Type B pancreatic cell (in vitro differentiated cells): Measurements from ENCODE around the gene EEPD1. TPM values are rescaled to one million over a fixed set of nuclear protein-coding genes. Genes with fewer than 3 reads are reported as not detected.
"Not testable (repeated sequence)": the region's sequence is repeated elsewhere in the genome, so short reads cannot be mapped to it uniquely, and the experiment has no call there.

Experiments
- DNase-seq: peaks from one replicate; pipeline ENCODE4 v3.0.0; 2021; ENCODE audit warnings: mixed read lengths; ENCODE audit not compliant: unreplicated experiment; ENCODE audit errors: extremely low spot score
- H3K27ac Mint-ChIP-seq: 2 replicates; pipeline ENCODE4 v1.8.0; 2021; ENCODE audit warnings: mild to moderate bottlenecking, mixed read lengths
- H3K27me3 Mint-ChIP-seq: 2 replicates; pipeline ENCODE4 v1.8.0; 2021; ENCODE audit warnings: mixed read lengths
- H3K36me3 Mint-ChIP-seq: 2 replicates; pipeline ENCODE4 v1.8.0; 2021; ENCODE audit warnings: mixed read lengths
- H3K4me1 Mint-ChIP-seq: one replicate; pipeline ENCODE4 v1.8.0; 2021; ENCODE audit warnings: mixed read lengths; ENCODE audit not compliant: unreplicated experiment
- H3K4me3 Mint-ChIP-seq: 2 replicates; pipeline ENCODE4 v1.8.0; 2021; ENCODE audit warnings: mild to moderate bottlenecking, mixed read lengths
- H3K9me3 Mint-ChIP-seq: 2 replicates; pipeline ENCODE4 v1.8.0; 2021; ENCODE audit warnings: mixed read lengths
- total RNA-seq: library from RNA; stranded (reverse); gene quantifications from 2 replicates; pipeline ENCODE4 v1.2.1, GENCODE V29; 2021; ENCODE audit warnings: low replicate concordance
- TF ChIP-seq, protein P1 (sequence below): fragments of 200-600 bp; sonication (generic); conservative IDR thresholded peaks from 2 replicates; pipeline ENCODE4 v1.5.0; 2021; ENCODE audit warnings: antibody characterized with exemption, mild to moderate bottlenecking

EEPD1 gene
- total RNA-seq, 1 donor from 2014 or later, result 35.8 TPM

DNA sequence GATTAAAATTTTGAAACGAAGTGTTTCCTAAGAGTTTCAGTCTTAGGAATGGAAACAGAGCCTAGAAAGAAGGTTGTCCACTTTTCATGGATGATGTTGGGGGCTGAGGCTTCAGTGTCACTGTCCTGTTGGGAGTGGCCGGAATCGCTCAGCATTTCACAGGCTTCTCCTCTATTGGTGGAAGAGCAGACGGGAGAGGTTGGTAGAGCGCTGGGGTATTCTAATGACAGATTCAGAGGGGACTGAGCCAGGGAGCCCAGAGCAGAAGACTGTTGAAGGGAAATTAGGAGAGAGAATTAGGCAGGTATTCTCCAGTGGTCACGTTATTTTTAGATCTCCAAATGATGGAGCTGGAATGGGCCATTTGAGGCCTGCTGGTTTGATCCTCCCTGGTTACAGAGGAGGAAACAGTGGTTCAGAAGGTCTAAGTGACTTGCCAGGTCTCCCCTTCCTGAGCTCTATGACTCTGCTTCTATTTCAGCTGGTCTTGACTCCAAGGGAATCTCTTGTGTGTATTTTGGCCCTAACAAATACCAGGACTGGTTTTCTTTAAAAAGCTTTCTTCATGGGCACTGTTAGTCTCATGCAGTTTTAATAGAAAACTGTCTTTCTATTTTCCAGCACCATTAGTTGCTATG lies 35.7 kb upstream of the EEPD1 start:
- Mint-ChIP-seq H3K4me3 (no peak overlapping the region), H3K4me1 (peaks cover 15% of the 10 kb centered on the region), H3K27ac (no peak overlapping the region), H3K27me3 (no peaks in the 10 kb centered on the region), H3K36me3 (no peaks in the 10 kb centered on the region), H3K9me3 (peaks cover 6% of the 10 kb centered on the region)
- no peak for DNase-seq
- TF ChIP-seq, protein P1, sequence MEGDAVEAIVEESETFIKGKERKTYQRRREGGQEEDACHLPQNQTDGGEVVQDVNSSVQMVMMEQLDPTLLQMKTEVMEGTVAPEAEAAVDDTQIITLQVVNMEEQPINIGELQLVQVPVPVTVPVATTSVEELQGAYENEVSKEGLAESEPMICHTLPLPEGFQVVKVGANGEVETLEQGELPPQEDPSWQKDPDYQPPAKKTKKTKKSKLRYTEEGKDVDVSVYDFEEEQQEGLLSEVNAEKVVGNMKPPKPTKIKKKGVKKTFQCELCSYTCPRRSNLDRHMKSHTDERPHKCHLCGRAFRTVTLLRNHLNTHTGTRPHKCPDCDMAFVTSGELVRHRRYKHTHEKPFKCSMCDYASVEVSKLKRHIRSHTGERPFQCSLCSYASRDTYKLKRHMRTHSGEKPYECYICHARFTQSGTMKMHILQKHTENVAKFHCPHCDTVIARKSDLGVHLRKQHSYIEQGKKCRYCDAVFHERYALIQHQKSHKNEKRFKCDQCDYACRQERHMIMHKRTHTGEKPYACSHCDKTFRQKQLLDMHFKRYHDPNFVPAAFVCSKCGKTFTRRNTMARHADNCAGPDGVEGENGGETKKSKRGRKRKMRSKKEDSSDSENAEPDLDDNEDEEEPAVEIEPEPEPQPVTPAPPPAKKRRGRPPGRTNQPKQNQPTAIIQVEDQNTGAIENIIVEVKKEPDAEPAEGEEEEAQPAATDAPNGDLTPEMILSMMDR, result no peak

DNA sequence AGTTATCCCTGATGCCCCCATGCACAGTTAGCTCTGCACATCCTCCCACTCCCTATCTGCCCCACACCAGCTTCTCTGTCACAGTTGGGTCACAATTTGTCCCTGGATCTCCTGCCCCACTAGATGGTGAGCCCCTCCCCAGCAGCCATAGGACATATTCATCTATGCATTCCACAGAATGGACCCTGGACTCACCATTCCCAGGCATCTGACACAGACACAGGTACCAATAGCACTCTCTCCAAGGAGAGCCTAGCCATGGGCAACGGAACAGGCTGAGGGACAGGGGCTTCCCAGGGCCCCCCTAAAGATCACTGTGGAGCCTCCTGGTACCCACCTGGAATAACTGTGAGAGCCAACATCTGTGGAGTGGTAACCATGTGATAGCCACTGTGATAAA lies 34.7 kb upstream of the EEPD1 start:
- no peak overlapping the region for H3K4me3 Mint-ChIP-seq
- H3K9me3 Mint-ChIP-seq, result peaks cover 6% of the 10 kb centered on the region
- no peak for DNase-seq
- no peaks in the 10 kb centered on the region for H3K36me3 Mint-ChIP-seq
- TF ChIP-seq, protein P1, result no peak
- no peak overlapping the region for H3K27ac Mint-ChIP-seq
- no peaks in the 10 kb centered on the region for H3K27me3 Mint-ChIP-seq
- peaks cover 15% of the 10 kb centered on the region for H3K4me1 Mint-ChIP-seq

DNA sequence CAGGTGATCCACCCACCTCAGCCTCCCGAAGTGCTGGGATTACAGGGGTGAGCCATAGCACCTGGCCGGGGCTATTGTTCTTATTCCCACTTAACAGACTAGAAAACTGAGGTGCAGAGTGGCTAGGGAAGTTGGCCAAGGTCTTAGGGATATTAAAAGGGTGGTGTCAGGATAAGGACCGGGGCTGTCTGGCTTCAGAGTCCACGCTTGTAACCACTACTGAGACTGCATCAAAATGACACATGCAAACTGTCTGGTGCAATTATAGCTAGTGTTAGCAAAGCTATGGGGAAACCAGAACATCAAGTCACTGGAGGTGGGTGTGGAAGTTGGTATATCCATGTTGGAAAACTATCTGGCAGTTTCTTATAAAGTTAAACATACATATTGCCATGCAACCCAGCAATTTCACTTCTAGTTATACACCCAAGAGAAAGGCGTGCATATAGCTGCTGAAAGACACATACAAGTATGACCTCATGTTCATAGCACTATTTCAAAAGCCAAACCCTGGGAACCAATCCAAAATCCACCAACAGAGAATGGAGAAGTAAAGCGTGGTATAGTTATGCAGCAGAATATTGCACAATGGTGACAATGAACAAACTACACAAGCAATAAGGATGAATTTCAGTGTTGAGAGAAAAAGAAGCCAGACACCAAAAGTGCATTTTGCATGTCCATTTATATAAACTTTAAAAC lies 33.9 kb upstream of the EEPD1 start:
- H3K4me1 Mint-ChIP-seq, result peaks cover 15% of the 10 kb centered on the region

DNA sequence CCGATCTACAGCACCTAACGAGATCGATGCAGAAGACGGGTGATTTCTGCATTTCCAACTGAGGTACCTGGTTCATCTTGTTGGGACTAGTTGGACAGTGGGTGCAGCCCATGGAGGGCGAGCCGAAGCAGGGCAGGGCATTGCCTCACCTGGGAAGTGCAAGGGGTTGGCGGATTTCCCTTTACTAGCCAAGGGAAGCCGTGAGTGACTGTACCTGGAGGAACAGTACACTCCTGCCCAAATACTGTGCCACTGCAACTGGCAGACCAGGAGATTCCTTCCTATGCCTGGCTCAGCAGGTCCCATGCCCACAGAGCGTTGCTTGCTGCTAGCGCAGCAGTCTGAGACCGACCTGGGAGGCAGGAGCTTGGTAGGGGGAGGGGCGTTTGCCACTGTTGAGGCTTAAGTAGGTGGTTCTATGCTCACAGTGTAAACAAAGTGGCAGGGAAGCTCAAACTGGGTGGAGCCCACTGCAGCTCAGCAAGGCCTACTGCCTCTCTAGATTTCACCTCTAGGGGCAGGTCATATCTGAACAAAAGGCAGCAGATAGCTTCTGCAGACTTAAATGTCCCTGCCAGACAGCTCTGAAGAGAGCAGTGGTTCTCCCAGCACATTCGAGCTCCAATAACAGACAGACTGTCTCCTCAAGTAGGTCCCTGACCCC lies 32.9 kb upstream of the EEPD1 start:
- not testable (repeated sequence) for H3K9me3 Mint-ChIP-seq, H3K36me3 Mint-ChIP-seq, H3K27ac Mint-ChIP-seq, H3K27me3 Mint-ChIP-seq, H3K4me3 Mint-ChIP-seq, DNase-seq
- peaks cover 15% of the 10 kb centered on the region for H3K4me1 Mint-ChIP-seq

More for the DNA sequence above, 33.9 kb upstream of the EEPD1 start:
- no peak overlapping the region for H3K4me3 Mint-ChIP-seq
- no peak for DNase-seq
- H3K27ac Mint-ChIP-seq, result no peak overlapping the region
- no peaks in the 10 kb centered on the region for H3K36me3 Mint-ChIP-seq
- H3K27me3 Mint-ChIP-seq, result no peaks in the 10 kb centered on the region
- peaks cover 6% of the 10 kb centered on the region for H3K9me3 Mint-ChIP-seq
- TF ChIP-seq, protein P1, result no peak

DNA sequence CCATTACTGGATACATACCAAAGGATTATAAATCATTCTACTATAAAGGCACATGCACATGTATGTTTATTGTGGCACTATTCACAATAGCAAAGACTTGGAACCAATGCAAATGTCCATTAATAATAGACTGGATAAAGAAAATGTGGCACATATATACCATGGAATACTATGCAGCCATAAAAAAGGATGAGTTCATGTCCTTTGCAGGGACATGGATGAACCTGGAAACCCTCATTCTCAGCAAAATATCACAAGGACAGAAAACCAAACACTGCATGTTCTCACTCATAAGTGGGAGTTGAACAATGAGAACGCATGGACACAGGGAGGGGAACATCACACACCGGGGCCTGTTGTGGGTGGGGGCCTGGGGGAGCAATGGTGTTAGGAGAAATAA lies 27.4 kb upstream of the EEPD1 start:
- not testable (repeated sequence) for H3K27me3 Mint-ChIP-seq, H3K4me3 Mint-ChIP-seq

DNA sequence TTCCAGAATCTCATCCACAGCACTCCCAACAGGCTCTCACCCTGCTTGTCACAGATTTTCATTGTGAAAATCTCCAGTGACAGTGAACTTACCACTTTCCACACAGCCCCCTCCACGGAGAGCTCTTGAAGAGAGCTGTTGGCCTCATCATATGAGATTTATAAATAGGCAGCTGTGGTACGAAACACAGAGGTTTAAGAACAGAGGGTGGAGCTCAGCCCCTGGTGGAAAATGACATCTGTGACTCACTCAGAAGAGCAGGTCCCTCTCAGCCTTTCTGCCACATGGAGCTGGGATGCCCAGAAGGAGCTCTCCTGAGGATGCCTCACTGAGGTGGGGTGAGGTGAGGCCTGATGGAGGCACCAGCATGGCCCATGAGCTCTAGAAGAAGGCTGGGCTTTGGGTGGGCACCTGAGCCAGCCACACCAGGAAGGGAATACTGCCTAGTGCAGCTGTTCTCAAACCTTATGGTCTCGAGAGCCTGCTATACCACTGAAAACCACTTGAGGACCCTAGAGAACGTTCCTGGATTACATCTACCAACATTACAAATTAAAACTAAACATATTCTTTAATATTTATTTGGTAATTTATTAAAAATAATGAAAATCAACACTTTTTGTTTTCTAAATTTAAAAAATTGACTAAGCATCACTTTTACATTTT lies 25.8 kb upstream of the EEPD1 start:
- Mint-ChIP-seq H3K4me1 (peaks cover 11% of the 10 kb centered on the region), H3K36me3 (no peaks in the 10 kb centered on the region), H3K27ac (no peak overlapping the region), H3K9me3 (no peaks in the 10 kb centered on the region), H3K27me3 (no peaks in the 10 kb centered on the region), H3K4me3 (no peak overlapping the region)
- TF ChIP-seq, protein P1, result no peak
- no peak for DNase-seq

More for the DNA sequence above, 27.4 kb upstream of the EEPD1 start:
- H3K9me3 Mint-ChIP-seq, DNase-seq, H3K27ac Mint-ChIP-seq, H3K36me3 Mint-ChIP-seq: not testable (repeated sequence)
- H3K4me1 Mint-ChIP-seq, result peaks cover 11% of the 10 kb centered on the region
